ENCODE data around the gene TRAPPC3.

Gene TRAPPC3

DNA sequence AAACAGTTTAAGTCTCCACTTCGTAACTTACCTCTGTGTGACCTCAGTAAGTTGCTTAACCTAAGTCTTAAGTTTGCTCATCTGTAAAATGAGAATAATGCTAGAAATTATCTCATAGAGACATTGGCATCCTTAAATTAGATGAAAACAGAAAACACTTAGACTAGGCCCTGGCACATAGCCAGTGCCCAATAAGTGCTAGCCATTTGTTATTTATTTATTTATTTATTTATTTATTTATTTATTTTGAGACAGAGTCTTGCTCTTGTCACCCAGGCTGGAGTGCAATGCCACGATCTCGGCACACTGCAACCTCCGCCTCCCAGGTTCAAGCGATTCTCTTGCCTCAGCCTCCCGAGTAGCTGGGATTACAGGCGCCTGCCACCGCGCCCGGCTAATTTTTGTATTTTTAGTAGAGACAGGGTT lies 9.6 kb upstream of the TRAPPC3 start (continued):
- TF ChIP-seq REPIN1 (tag by site-specific recombination; IDR thresholded peaks at IDR 0.05; ENCODE audit: low read depth), result peak; percentile 32; the same call in 1 of the 2 replicates
- TF ChIP-seq ZNF514 (tag by site-specific recombination; IDR thresholded peaks at IDR 0.05), result peak; percentile 84; the same call in 1 of the 2 replicates
- TF ChIP-seq, protein P1, sequence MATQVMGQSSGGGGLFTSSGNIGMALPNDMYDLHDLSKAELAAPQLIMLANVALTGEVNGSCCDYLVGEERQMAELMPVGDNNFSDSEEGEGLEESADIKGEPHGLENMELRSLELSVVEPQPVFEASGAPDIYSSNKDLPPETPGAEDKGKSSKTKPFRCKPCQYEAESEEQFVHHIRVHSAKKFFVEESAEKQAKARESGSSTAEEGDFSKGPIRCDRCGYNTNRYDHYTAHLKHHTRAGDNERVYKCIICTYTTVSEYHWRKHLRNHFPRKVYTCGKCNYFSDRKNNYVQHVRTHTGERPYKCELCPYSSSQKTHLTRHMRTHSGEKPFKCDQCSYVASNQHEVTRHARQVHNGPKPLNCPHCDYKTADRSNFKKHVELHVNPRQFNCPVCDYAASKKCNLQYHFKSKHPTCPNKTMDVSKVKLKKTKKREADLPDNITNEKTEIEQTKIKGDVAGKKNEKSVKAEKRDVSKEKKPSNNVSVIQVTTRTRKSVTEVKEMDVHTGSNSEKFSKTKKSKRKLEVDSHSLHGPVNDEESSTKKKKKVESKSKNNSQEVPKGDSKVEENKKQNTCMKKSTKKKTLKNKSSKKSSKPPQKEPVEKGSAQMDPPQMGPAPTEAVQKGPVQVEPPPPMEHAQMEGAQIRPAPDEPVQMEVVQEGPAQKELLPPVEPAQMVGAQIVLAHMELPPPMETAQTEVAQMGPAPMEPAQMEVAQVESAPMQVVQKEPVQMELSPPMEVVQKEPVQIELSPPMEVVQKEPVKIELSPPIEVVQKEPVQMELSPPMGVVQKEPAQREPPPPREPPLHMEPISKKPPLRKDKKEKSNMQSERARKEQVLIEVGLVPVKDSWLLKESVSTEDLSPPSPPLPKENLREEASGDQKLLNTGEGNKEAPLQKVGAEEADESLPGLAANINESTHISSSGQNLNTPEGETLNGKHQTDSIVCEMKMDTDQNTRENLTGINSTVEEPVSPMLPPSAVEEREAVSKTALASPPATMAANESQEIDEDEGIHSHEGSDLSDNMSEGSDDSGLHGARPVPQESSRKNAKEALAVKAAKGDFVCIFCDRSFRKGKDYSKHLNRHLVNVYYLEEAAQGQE (tag by site-specific recombination; IDR thresholded peaks at IDR 0.05), result peak; percentile 81
- peak; percentile 78; the same call in 1 of the 2 replicates for TF ChIP-seq RBAK (tag by site-specific recombination; IDR thresholded peaks at IDR 0.05)

DNA sequence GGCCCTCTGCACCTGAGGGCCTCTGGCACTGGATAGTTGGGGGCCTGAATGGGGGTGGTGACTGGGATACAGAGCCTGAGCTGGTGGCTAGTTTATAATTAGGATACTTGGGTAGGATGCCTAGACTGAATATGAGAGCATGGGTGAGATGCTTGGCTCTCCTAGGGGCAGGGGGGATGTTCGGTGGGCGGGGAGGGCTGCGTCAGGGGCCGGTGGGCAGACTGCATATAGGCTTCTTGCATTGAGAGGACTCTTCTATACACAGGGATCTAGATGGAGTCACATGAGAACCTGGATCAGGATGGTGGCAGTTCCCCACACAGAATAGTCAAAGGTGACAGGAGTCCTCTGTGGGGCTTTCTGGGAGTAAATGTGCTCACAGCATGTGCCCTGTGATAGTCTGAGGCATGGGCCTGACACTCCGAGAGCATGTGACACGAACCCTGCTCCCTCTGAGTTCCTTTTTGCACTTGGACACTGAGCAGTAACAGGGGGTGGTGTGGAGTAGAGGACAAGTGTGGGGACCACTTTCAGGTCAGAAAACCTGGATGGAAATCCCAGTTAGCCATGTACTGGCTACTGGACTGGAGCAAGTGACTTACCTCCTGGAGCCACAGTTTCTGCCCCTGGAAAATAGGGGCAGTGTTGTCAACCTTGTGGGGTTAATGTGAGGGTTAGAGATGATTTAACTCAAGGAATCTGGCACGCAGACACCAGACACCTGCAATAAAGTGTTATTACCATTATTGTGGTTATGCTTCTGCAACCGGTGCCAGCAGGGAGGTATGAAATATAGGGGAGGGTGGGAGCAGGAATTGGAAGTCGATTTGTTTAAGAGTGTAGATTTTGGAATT lies 8.9 kb upstream of the TRAPPC3 start:
- TF ChIP-seq ZNF112 (tag by site-specific recombination; IDR thresholded peaks at IDR 0.05), result no peak
- no peak for TF ChIP-seq ZNF341 (tag by site-specific recombination; IDR thresholded peaks at IDR 0.05; ENCODE audit: low read depth)
- no peak for TF ChIP-seq REPIN1 (tag by site-specific recombination; IDR thresholded peaks at IDR 0.05; ENCODE audit: low read depth)
- TF ChIP-seq, protein P2, sequence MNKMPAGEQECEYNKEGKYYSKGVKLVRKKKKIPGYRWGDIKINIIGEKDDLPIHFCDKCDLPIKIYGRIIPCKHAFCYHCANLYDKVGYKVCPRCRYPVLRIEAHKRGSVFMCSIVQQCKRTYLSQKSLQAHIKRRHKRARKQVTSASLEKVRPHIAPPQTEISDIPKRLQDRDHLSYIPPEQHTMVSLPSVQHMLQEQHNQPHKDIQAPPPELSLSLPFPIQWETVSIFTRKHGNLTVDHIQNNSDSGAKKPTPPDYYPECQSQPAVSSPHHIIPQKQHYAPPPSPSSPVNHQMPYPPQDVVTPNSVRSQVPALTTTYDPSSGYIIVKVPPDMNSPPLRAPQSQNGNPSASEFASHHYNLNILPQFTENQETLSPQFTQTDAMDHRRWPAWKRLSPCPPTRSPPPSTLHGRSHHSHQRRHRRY (tag by site-specific recombination; IDR thresholded peaks at IDR 0.05), result no peak
- TF ChIP-seq, protein P3, sequence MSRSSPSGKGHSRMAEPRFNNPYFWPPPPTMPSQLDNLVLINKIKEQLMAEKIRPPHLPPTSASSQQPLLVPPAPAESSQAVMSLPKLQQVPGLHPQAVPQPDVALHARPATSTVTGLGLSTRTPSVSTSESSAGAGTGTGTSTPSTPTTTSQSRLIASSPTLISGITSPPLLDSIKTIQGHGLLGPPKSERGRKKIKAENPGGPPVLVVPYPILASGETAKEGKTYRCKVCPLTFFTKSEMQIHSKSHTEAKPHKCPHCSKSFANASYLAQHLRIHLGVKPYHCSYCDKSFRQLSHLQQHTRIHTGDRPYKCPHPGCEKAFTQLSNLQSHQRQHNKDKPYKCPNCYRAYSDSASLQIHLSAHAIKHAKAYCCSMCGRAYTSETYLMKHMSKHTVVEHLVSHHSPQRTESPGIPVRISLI (tag by site-specific recombination; IDR thresholded peaks at IDR 0.05), result no peak
- TF ChIP-seq GLIS1 (tag by site-specific recombination; IDR thresholded peaks at IDR 0.05), result 0 out of 2 replicates have a peak, but pooled peaks have one; percentile 23
- 0 out of 2 replicates have a peak, but pooled peaks have one; percentile 18 for TF ChIP-seq ZBTB17 (tag by site-specific recombination; IDR thresholded peaks at IDR 0.05)
- no peak for TF ChIP-seq ZNF621 (tag by site-specific recombination; IDR thresholded peaks at IDR 0.05)
- TF ChIP-seq, protein P4, sequence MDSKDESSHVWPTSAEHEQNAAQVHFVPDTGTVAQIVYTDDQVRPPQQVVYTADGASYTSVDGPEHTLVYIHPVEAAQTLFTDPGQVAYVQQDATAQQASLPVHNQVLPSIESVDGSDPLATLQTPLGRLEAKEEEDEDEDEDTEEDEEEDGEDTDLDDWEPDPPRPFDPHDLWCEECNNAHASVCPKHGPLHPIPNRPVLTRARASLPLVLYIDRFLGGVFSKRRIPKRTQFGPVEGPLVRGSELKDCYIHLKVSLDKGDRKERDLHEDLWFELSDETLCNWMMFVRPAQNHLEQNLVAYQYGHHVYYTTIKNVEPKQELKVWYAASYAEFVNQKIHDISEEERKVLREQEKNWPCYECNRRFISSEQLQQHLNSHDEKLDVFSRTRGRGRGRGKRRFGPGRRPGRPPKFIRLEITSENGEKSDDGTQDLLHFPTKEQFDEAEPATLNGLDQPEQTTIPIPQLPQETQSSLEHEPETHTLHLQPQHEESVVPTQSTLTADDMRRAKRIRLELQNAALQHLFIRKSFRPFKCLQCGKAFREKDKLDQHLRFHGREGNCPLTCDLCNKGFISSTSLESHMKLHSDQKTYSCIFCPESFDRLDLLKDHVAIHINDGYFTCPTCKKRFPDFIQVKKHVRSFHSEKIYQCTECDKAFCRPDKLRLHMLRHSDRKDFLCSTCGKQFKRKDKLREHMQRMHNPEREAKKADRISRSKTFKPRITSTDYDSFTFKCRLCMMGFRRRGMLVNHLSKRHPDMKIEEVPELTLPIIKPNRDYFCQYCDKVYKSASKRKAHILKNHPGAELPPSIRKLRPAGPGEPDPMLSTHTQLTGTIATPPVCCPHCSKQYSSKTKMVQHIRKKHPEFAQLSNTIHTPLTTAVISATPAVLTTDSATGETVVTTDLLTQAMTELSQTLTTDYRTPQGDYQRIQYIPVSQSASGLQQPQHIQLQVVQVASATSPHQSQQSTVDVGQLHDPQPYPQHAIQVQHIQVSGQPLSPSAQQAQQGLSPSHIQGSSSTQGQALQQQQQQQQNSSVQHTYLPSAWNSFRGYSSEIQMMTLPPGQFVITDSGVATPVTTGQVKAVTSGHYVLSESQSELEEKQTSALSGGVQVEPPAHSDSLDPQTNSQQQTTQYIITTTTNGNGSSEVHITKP (tag by site-specific recombination; IDR thresholded peaks at IDR 0.05), result peak; percentile 32; the same call in 1 of the 2 replicates
- peak; percentile 77 for TF ChIP-seq OSR2 (tag by site-specific recombination; IDR thresholded peaks at IDR 0.05)
- no peak for TF ChIP-seq ZNF132 (tag by site-specific recombination; IDR thresholded peaks at IDR 0.05; ENCODE audit: borderline replicate concordance)
- TF ChIP-seq ZNF677 (tag by site-specific recombination; IDR thresholded peaks at IDR 0.05), result no peak
- no peak for TF ChIP-seq BCL11B (tag by site-specific recombination; IDR thresholded peaks at IDR 0.05; ENCODE audit: low read depth)
- TF ChIP-seq ZIC2 (tag by site-specific recombination; IDR thresholded peaks at IDR 0.05), result peak; percentile 29; the same call in 1 of the 2 replicates
- peak; percentile 61; the same call in 1 of the 2 replicates for TF ChIP-seq SP7 (tag by site-specific recombination; IDR thresholded peaks at IDR 0.05)
- TF ChIP-seq ZXDB (tag by site-specific recombination; IDR thresholded peaks at IDR 0.05), result 0 out of 2 replicates have a peak, but pooled peaks have one; percentile 39
- TF ChIP-seq, protein P5, sequence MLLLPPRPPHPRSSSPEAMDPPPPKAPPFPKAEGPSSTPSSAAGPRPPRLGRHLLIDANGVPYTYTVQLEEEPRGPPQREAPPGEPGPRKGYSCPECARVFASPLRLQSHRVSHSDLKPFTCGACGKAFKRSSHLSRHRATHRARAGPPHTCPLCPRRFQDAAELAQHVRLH (tag by site-specific recombination; IDR thresholded peaks at IDR 0.05), result no peak
- TF ChIP-seq ZNF600 (tag by site-specific recombination; IDR thresholded peaks at IDR 0.05), result peak; percentile 54
- TF ChIP-seq ZNF777 (tag by site-specific recombination; IDR thresholded peaks at IDR 0.05; ENCODE audit: borderline replicate concordance), result no peak
- Histone ChIP-seq H3K27ac (ENCODE audit: extremely low read depth, low read depth, low read length) (peak overlapping the region; percentile 38; the same call in 1 of the 2 replicates), H3K36me3 (ENCODE audit: control insufficient read depth in 2 of 2, insufficient read depth in 1 of 2, low read length in 2 of 2) (peaks cover 0 to 47% of the 10 kb centered on the region in 2 experiments; a peak in 1 of 3 replicates), H3K9me3 (ENCODE audit: control insufficient read depth, insufficient read depth, low read depth, low read length) (no peaks in the 10 kb centered on the region), H3K4me1 (ENCODE audit: control insufficient read depth, insufficient read depth, low read length) (peaks cover 5% of the 10 kb centered on the region), H3K4me3 (ENCODE audit: low read depth, low read length) (peak overlapping the region; percentile 86)
- ChIA-PET CTCF (interaction anchor here (1.0 to 5.8 kb wide), 3 partner anchors 14 to 128 kb away, joined by 3 to 48 read pairs (median 8); no protein-coding TSS in a partner anchor), POLR2A (no interaction called here)
